Measurements from ENCODE around the gene MAST4.

Gene MAST4

GRCh38 chr5:66909364-66909763 is 313.2 kb downstream of the MAST4 start:
- DNase-seq (ENCODE audit: low spot score): no peak

GRCh38 chr5:66912787-66913186 is 316.6 kb downstream of the MAST4 start:
- DNase-seq (ENCODE audit: low spot score): no peak

- no peak for DNase-seq (ENCODE audit: low spot score)
Measured at GRCh38 chr5:66915531-66915930, 319.3 kb downstream of the MAST4 start.

GRCh38 chr5:66922881-66923280 is 326.7 kb downstream of the MAST4 start:
- DNase-seq (ENCODE audit: low spot score): no peak

- DNase-seq (ENCODE audit: low spot score): no peak
Measured at GRCh38 chr5:66923457-66923856, 327.3 kb downstream of the MAST4 start.

- no peak for DNase-seq (ENCODE audit: low spot score)
Measured at GRCh38 chr5:66923922-66924321, 327.7 kb downstream of the MAST4 start.

GRCh38 chr5:66927140-66927539 is 330.9 kb downstream of the MAST4 start:
- no peak for DNase-seq (ENCODE audit: low spot score)

- DNase-seq (ENCODE audit: low spot score): no peak
Measured at GRCh38 chr5:66929281-66929680, 333.1 kb downstream of the MAST4 start.

- no peak for DNase-seq (ENCODE audit: low spot score)
Measured at GRCh38 chr5:66929995-66930394, 333.8 kb downstream of the MAST4 start.

- no peak for DNase-seq (ENCODE audit: low spot score)
Measured at GRCh38 chr5:66931651-66932050, 335.5 kb downstream of the MAST4 start.

- DNase-seq (ENCODE audit: low spot score): no peak
Measured at GRCh38 chr5:66932457-66932856, 336.3 kb downstream of the MAST4 start.

- no peak for DNase-seq (ENCODE audit: low spot score)
Measured at GRCh38 chr5:66933066-66933465, 336.9 kb downstream of the MAST4 start.

- no peak for DNase-seq (ENCODE audit: low spot score)
Measured at GRCh38 chr5:66939094-66939493, 342.9 kb downstream of the MAST4 start.

- no peak for DNase-seq (ENCODE audit: low spot score)
Measured at GRCh38 chr5:66945389-66946349, 349.5 kb downstream of the MAST4 start.

GRCh38 chr5:66947458-66947857 is 351.3 kb downstream of the MAST4 start:
- DNase-seq (ENCODE audit: low spot score): no peak

- DNase-seq (ENCODE audit: low spot score): no peak
Measured at GRCh38 chr5:66949066-66949465, 352.9 kb downstream of the MAST4 start.

- DNase-seq (ENCODE audit: low spot score): no peak
Measured at GRCh38 chr5:66952153-66952552, 356.0 kb downstream of the MAST4 start.

- DNase-seq (ENCODE audit: low spot score): no peak
Measured at GRCh38 chr5:66956439-66956838, 360.2 kb downstream of the MAST4 start.

- peak; percentile 45 for DNase-seq (ENCODE audit: low spot score)
Measured at GRCh38 chr5:66958201-66958979, 362.2 kb downstream of the MAST4 start.

GRCh38 chr5:66958980-66959641 is 362.9 kb downstream of the MAST4 start:
- peak; percentile 69 for DNase-seq (ENCODE audit: low spot score)

GRCh38 chr5:66959653-66960052 is 363.5 kb downstream of the MAST4 start:
- DNase-seq (ENCODE audit: low spot score): peak; percentile 4

GRCh38 chr5:66960369-66961137 is 364.4 kb downstream of the MAST4 start:
- peak; percentile 41 for DNase-seq (ENCODE audit: low spot score)

Data from AG08395 (cell line).